Upper lobe of right lung (tissue), 1 donor: ENCODE results near the gene PPIF. TPM values are rescaled to one million over a fixed set of nuclear protein-coding genes. Genes with fewer than 3 reads are reported as not detected.
A peak's percentile ranks its signal among the peaks of the same experiment; 100 is the strongest.

Experiments
- ATAC-seq: fragments of 200-7000 bp; cut with Tn5 transposase; one replicate; pipeline ENCODE4 v1.9.1; 2020; ENCODE audit warnings: mild to moderate bottlenecking, moderate library complexity
- DNase-seq: peaks from one replicate; pipeline ENCODE4 v3.0.0-alpha.2; 2020
- H3K27ac ChIP-seq: fragments of 200-600 bp; one replicate; pipeline ENCODE4 v1.8.0; 2022
- H3K27me3 ChIP-seq: fragments of 200-600 bp; one replicate; pipeline ENCODE4 v1.8.0; 2022; ENCODE audit warnings: mild to moderate bottlenecking
- H3K36me3 ChIP-seq: fragments of 200-600 bp; one replicate; pipeline ENCODE4 v1.8.0; 2022
- H3K4me1 ChIP-seq: fragments of 200-600 bp; one replicate; pipeline ENCODE4 v1.8.0; 2022
- H3K4me3 ChIP-seq: fragments of 200-600 bp; one replicate; pipeline ENCODE4 v1.8.0; 2022; ENCODE audit warnings: mild to moderate bottlenecking
- H3K9me3 ChIP-seq: fragments of 200-600 bp; one replicate; pipeline ENCODE4 v1.8.0; 2022
- intact Hi-C: fragments of 100-400 bp; cut with DNase I; formaldehyde crosslinking; loops from one replicate; pipeline ENCODE4 v1.11.0; 2022
- total RNA-seq: library from RNA; stranded (reverse); fragmentation: NEBNext Ultra II Directional; extraction: Animal tissue kit (Norgen Biotek cat#: 25700); gene quantifications from one replicate; pipeline ENCODE4 v1.2.1, GENCODE V29; 2021
- TF ChIP-seq, protein P1 (sequence below): fragments of 200-600 bp; IDR thresholded peaks from one replicate; pipeline ENCODE4 v1.8.0; 2022; ENCODE audit warnings: antibody characterized with exemption
- donor health status: DM: no; HTN: yes; CAD: no; lungs with severe emphysema.

Gene PPIF
- total RNA-seq, 1 donor from 2014 or later, result 30.7 TPM

DNA sequence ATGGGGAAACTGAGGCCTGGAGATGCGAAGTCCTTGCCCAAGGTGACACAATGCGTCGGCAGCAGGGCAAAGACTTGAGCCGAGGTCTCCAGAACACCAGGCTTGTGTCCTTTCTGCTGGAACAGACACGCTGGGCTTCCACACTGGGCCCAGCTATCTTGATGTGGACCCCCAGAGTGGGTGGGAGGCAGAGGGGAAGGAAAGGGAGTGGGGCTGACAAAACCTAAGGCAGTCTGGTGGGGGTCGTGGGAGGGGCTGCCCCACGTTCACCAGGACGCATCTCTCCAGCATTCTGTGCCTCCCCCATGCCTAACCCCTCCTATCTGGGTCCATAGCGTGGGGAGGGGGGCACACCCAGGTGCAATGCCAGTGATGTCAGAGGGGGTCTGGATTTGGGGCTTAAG is 38.1 kb downstream of the PPIF start:
- DNase-seq, result peak; percentile 49
- intact Hi-C loops, result no loop called here
- no peaks in the 10 kb centered on the region for H3K9me3 ChIP-seq
- no peak for ATAC-seq
- peaks cover 11% of the 10 kb centered on the region for H3K4me1 ChIP-seq
- H3K4me3 ChIP-seq, result no peak overlapping the region
- TF ChIP-seq, protein P1, sequence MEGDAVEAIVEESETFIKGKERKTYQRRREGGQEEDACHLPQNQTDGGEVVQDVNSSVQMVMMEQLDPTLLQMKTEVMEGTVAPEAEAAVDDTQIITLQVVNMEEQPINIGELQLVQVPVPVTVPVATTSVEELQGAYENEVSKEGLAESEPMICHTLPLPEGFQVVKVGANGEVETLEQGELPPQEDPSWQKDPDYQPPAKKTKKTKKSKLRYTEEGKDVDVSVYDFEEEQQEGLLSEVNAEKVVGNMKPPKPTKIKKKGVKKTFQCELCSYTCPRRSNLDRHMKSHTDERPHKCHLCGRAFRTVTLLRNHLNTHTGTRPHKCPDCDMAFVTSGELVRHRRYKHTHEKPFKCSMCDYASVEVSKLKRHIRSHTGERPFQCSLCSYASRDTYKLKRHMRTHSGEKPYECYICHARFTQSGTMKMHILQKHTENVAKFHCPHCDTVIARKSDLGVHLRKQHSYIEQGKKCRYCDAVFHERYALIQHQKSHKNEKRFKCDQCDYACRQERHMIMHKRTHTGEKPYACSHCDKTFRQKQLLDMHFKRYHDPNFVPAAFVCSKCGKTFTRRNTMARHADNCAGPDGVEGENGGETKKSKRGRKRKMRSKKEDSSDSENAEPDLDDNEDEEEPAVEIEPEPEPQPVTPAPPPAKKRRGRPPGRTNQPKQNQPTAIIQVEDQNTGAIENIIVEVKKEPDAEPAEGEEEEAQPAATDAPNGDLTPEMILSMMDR, result no peak
- H3K27me3 ChIP-seq, result no peaks in the 10 kb centered on the region
- no peak overlapping the region for H3K27ac ChIP-seq
- peaks cover 4% of the 10 kb centered on the region for H3K36me3 ChIP-seq

DNA sequence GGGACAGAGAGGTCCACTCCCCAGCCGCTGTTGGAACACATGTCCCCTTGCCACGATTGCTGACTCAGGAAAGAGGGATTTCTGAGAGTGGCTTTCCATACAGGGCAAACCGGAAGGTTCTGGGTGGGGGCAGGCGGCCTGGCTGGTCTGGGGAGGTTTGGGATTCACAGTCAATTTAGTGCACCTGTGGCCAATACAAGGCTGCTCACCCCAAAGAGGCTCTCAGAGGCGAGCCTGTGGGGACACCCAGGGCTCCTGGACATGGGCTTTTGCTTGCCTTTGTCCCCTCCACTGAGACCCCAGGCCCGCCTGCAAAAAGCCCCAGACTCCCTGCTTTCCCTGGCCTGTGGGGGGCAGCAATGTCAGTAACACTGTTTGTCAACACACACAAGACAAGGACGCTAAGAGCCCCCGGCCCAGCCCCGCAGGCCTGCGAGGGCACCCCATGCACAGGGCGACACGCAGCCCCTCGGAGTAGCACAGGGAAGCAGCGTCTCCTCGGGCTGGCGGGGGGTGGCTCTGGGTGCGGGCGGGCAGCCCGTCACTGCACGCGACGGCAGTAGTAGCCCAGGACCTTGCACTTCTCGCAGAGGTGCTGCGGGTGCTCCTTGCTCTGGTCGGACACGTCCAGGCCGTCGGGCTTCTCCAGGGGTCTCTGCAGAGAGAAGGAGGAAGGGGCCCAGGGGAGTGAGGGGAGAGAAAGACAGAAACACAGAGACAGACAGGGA is 38.7 kb downstream of the PPIF start:
- TF ChIP-seq, protein P1, result no peak
- DNase-seq (peak; percentile 55), ATAC-seq (no peak)
- Histone ChIP-seq H3K27ac (no peak overlapping the region), H3K4me1 (peaks cover 5% of the 10 kb centered on the region), H3K9me3 (no peaks in the 10 kb centered on the region), H3K4me3 (no peak overlapping the region), H3K36me3 (peaks cover 4% of the 10 kb centered on the region), H3K27me3 (no peaks in the 10 kb centered on the region)
- intact Hi-C loops, result no loop called here

DNA sequence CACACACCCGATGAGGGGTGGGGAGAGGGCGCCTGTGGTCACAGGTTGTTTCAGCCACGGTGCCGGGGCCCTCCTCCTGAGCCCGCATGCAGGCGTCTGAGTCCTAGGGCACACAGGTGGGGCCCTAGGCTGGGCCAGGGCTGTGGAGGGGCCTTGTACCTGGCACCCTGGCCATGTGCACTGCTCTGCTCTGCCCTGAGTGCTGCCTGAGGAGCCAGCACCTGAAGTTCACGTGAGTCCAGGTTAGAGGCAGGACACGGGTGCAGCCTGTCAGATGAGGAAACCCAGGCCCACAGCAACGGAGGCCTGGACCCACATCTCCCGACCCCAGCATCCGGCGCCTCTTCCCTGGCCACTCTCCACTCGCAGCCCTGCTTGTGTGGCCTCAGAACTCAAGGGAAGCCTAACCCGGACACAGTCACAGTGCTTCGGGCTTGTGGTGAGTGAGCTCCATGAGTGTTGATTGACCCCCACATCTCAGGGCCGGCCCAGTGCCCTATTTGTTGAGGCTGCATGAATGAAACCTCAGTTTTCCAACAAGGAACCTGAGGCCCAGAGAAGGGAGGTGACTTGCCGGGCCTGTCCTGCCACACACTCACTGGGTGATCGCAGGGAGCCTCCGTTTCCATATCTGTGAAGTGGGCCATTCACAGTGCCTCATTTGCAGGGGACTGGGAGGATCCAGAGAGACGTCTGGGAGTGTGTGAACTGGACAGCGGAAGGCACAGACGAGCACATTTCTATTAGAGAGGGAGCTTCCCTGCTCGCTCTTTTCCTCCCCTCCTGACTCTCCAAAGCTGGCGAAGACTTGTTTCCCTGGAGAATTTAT is 39.6 kb downstream of the PPIF start:
- no peak for ATAC-seq
- H3K36me3 ChIP-seq, result peaks cover 4% of the 10 kb centered on the region
- no peak overlapping the region for H3K4me3 ChIP-seq
- intact Hi-C loops, result no loop called here
- no peak overlapping the region for H3K27ac ChIP-seq
- no peaks in the 10 kb centered on the region for H3K27me3 ChIP-seq
- TF ChIP-seq, protein P1, result no peak
- H3K4me1 ChIP-seq, result no peaks in the 10 kb centered on the region
- DNase-seq, result peak; percentile 51
- no peaks in the 10 kb centered on the region for H3K9me3 ChIP-seq

DNA sequence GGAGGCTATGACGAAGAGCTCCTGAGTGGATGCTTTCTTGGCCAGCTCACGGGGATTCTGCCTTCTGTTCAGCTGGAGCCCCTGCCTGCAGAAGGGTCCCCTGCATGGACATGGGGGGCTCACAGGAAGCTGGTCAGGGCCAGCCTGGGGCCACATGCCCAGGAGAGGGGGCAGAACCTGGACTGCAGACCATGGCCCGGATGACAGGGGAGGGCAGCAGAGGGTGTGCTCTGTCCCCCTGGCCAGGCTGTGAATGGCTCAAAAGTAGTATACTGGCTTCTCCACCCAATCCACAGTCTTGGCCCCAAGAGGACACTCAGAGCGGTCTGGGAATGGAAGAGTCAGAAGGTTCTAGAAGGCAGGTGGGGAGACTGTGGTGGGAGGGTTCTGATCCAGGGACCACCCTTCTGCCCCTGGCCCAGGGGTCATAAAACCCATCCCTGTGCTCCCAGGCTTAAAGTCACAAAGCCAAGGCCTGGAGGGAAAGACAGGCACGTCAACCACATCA is 40.3 kb downstream of the PPIF start:
- no peaks in the 10 kb centered on the region for H3K4me1 ChIP-seq
- no peak for ATAC-seq
- no peaks in the 10 kb centered on the region for H3K9me3 ChIP-seq
- H3K27me3 ChIP-seq, result no peaks in the 10 kb centered on the region
- intact Hi-C loops, result no loop called here
- H3K4me3 ChIP-seq, result no peak overlapping the region
- peak; percentile 40 for DNase-seq
- no peak overlapping the region for H3K27ac ChIP-seq
- peaks cover 4% of the 10 kb centered on the region for H3K36me3 ChIP-seq
- TF ChIP-seq, protein P1, result no peak

DNA sequence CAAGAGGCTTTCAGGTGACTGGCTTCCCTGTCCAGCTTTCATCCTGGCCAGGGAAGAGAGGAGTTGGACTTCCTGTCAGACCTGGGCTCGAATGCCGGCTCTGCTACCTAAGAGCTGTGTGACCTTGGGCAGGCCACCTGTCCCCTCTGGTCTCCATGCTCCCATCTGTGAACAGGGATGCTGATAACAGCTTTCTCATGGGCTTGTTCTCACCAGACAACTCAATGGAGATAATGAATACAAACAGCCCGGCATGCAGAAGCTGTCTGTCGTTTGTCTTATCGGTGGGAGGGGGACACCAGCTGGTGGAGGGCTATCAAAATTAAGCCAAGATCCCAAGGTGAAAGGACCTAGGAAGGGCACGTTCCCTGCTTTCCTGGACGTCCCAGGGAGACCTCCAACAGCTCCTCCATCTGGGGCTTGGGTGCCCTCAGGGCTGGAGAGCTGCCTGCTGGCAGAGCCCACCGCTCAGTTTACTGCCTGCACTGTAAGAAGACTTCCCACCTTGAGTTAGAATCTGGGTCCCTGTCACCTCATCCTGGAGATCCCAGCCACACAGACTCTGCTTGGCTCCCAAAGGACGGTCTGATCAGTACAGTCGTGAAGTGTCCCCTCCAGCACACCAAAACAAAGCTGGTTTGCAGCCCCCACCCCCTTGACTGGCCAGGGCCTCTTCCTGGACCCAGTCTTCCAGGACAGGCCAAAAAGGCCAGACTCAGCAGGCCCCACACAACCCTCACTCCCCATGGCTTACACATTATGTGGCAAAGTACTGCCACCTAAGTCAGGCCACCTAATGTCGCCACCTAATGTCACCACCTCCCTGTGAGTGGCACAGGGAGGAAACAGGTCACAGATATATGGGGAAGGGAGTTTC is 40.9 kb downstream of the PPIF start:
- TF ChIP-seq, protein P1, result no peak
- peaks cover 4% of the 10 kb centered on the region for H3K36me3 ChIP-seq
- H3K9me3 ChIP-seq, result no peaks in the 10 kb centered on the region
- no peak overlapping the region for H3K4me3 ChIP-seq
- intact Hi-C loops, result no loop called here
- no peak overlapping the region for H3K27ac ChIP-seq
- no peak for ATAC-seq
- DNase-seq, result no peak
- H3K4me1 ChIP-seq, result no peaks in the 10 kb centered on the region
- H3K27me3 ChIP-seq, result no peaks in the 10 kb centered on the region
